ENCODE results near the gene KCTD11.

KCTD11 gene

GRCh38 chr17:7403977-7404736 is 52.2 kb downstream of the KCTD11 start, which contains the start of gene TMEM256:
Gene TMEM256 (minus strand): TSS chr17:7404097. CDS start chr17:7404084, 13 bp downstream.
- peak; percentile 98 for DNase-seq (ENCODE audit: low read depth, low spot score)

All from brain pericyte (primary cell).